Bronchus fibroblast of lung (primary cell): Measurements from ENCODE around the gene KCTD8. TPM values are rescaled to one million over a fixed set of nuclear protein-coding genes. Genes with fewer than 3 reads are reported as not detected.

ENCODE experiments used
- total RNA-seq: library from RNA; depleted of rRNA; stranded (reverse); fragments of >200 nt; gene quantifications from 2 replicates; pipeline ENCODE4 v1.2.3, GENCODE V29; 2015

Gene KCTD8
- total RNA-seq, result not detected in 2 replicates

GRCh38 chr4:44448521-44449461, at the start of gene KCTD8:
KCTD8 (minus strand) TSS chr4:44448809.

Other genes starting within 250 kb of the KCTD8 start
- gene YIPF7, start 202.8 kb upstream of the KCTD8 start, total RNA-seq, result 0.45 TPM in 1 of 2 replicates, not detected in the other
- gene GUF1, start 229.6 kb upstream of the KCTD8 start, total RNA-seq, result 10.4 and 10.7 TPM in 2 replicates